ENCODE results near the gene AGPAT1.

The AGPAT1 gene

DNA sequence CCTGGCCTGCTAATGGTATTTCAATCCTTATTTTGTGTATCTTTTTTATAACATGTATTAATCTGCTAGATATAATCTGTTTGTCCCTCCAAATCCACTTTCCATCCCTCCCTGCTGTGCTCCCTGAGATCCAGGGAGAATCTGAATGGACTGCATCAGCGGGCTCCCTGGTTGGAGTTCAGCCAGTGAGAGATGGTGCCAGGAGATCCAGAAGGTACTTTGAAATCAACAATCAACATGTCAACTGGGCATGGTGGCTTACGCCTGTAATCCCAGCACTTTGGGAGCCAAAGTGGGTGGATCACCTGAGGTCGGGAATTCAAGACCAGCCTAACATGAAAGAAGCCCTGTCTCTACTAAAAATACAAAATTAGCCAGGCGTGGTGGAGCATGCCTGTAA is 52.2 kb downstream of the AGPAT1 start:
- no peak for DNase-seq (ENCODE audit: low read depth in 1 of 2, low spot score in 1 of 2)

DNA sequence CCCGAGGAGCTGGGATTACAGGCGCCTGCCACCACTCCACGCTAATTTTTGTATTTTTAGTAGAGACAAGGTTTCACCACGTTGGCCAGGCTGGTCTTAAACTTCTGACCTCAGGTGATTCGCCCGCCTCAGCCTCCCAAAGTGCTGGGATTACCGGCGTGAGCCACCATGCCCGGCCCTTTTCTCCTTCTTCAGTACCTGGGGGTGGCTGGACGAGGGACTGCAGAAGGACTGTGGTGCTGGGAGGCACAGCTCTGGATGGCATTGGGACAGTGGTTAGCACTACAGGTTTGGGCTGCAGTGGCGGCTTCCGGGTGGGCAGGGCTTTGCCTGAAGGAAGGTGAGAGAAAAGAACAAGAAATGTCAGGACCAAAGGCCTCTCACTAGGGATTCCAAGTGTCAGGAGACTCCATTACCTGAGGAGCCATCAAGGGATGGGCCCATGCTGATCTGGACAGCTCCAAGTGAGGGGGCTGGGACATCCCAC is 55.3 kb downstream of the AGPAT1 start:
- DNase-seq (ENCODE audit: low read depth in 1 of 2, low spot score in 1 of 2): no peak

DNA sequence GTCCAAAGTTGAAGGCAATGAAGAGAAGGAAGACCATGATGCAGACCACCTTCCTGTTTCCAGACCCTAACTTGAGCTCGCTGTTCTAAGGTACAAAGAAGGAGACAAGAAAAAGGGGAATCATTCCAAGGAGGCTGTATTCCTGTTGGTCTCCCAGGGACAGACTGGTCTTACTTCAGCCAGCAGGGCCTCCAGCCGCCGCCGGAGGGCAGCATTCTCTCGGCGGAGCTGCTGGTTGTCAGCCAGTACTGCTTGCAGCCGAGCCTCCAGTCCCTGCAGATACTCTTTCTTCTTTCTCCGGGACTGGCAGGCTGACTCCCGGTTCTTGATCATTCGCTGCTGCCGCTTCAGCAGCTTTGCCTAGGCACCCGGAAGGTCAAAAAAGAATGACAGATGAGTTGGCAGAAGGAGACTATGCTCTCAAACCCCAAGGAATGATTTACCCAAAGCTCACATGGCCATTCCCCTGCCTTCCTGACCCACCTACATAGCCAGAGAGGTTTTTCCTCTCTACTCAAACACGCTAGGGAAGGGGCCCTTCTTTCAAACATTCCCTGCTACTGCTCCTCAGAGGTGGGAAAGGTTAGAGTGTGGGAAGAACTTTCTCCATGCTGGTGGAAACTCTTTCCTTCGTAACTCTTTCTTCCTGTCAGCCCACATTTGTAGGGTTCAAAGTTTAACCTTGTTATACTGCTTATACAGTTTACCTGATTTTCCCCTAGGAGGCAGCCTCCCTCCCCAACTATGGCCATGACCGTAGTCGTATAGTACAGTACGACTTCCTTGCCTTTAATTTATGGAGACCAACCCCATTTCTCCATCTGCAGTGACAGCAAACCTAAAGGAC is 56.9 kb downstream of the AGPAT1 start:
- peak; percentile 37 to 51 for DNase-seq (ENCODE audit: low read depth in 1 of 2, low spot score in 1 of 2)
